ENCODE results near the gene MPPE1.

GRCh38 chr18:11889284-11889683 lies 18.8 kb downstream of the MPPE1 start:
- TF ChIP-seq CTCF (IDR thresholded peaks at IDR 0.05; ENCODE audit: poor library complexity) (no peak), EZH2phosphoT487 (IDR thresholded peaks at IDR 0.05; ENCODE audit: low read depth, severe bottlenecking, unreplicated experiment) (no peak), EZH2 (IDR thresholded peaks at IDR 0.05; ENCODE audit: borderline replicate concordance) (no peak)

Data from hepatocyte (in vitro differentiated cells).